Left lobe of liver (tissue), 2 donors: ENCODE results near the gene PFDN6. TPM values are rescaled to one million over a fixed set of nuclear protein-coding genes. Genes with fewer than 3 reads are reported as not detected.

ENCODE experiments used
- ATAC-seq: fragments of 200-7000 bp; cut with Tn5 transposase; one replicate; pipeline ENCODE4 v1.9.1; 2020; ENCODE audit warnings: mild to moderate bottlenecking, moderate library complexity
- DNase-seq: peaks from one replicate; pipeline ENCODE4 v3.0.0-alpha.2; 2020; ENCODE audit warnings: low spot score
- total RNA-seq: library from RNA; stranded (reverse); gene quantifications from one replicate; pipeline ENCODE4 v1.2.1, GENCODE V29; 2021
- donor health status: DM: no; HTN: no; CAD: no; lungs with moderate emphysema.
- donor health status: DM: no; HTN: yes; CAD: no.

The PFDN6 gene
- total RNA-seq, 1 donor from 2014 or later = 19.2 TPM

DNA sequence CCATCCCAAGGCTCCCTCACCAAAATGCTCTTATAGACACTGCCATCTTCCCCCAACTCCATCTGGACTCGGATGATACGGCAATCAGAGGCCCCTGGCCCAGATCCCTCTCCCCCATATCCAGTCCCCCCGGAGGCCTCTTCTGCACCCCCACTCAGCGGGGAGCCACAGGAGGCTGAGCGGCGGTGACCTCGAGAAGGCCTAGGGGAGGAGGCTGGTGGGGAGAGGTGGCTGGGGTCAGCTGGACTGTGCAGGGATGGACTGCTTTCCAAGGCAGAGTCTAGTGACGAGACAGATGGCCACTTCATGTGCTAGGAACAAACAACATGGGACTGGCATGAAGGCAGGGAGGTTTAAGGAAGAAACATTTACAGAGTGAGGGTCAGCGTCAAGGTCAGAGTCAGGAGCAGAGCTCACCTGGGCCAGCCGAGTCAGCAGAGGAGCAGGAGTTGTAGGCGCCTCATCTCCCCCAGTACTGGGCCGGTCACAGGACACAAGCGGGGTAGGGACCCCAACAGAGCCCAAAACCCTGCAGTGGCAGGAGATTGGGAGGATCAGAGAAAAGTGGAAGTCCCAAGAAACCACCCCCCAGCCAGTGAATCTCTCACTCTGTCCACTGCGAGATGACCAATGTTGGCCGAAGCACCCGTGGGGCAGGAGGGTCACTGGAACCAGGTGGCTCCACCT is 3.7 kb downstream of the PFDN6 start:
- no peak for ATAC-seq
- DNase-seq = no peak

DNA sequence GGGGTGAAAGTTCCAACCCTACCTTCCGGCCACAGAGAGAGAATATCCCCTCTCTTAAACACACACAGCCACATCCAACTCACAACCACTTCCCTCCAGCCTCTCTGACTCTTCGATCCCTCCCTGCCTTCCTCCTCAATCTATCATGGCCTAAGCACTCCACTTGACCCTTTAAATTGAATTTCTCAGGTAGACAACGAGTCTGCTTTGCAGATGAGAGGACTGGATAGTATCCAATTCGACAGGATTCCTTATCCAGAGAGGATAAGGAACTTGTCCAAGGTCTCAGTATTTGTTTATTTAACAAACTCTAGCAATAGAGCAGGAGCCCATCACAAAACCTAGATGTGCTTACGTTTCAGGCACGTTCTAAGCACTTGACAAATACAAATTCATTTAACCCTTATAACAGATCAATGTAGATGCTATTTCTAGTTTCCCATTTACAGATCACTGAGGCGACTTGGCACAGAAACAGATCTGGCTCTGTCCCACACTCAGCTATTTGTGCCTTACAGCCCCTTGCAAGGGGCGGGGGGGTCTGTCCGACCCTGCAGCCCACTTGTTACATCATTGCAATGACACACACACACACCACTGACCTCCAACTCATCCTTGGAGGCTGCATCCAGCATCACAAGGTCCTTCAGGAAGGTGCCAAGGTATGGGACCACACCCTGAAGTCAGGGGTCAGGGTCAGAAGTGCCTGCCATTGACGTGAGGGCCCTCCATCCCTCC is 4.9 kb downstream of the PFDN6 start:
- DNase-seq (no peak), ATAC-seq (no peak)

DNA sequence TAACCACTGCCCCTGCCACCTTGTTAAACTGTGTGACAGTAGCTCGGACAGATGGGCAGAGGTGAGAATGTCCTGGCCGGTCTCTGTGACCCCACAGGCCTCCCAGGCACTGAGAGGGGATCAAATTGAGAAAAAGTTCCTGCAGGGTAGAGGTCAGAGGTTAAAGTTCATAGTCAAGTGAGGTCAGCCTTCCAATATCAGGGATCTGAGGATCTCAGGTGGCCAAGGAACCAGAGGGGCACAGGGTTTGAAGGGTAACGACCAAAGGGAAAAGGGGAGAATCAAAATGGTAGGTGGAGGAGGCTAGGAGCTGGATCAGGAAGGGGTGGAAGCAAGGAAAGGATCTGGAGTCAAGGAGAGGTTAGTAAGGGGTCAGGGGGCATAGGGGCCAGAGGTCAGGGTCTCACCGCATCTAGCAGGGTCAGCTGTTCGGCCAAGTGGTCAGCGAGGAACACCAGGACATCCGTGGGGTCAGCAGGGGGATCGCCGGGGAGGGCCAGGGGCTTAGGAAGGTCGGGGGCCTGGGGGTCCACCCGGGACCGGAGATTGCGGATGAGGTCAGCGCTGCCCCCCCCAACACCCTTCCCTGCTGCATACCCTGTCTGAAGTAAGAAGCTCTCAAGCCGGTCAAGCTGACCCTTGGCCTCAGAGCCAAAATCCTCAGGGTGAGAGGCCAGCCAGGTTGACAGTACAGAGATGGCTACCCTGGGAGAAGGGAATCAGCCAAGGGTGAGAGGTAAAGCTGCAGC is 6.4 kb downstream of the PFDN6 start:
- no peak for DNase-seq
- ATAC-seq = no peak

DNA sequence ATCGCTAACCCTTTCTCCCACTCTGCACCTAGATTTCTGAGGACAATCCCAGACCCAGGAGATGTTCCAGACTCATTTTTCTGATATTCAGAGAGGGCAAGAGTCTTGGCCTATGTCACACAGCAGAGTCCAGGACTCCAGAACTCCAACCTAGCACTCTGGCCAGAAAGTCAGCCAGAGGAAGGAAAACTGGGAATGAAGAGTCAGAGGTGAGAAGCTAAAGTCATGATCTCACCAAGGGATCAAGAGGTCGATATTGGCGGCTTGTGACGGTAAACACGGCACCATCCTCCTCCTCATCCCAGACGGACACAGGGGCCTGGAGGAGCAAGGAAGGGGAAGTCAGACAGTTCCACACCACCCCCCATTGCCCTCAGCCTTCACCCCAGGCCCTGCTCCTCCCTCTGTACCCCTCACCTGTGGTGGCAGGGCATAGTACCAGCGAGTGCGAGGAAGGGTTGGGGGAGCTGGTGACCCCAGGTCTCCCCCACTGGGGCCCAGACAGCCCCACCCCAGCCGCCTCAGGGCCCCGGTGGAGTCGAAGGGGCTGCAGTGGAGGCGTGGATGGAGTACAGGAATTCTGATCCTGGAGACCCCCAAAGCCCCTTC is 7.5 kb downstream of the PFDN6 start:
- ATAC-seq (no peak), DNase-seq (no peak)

GRCh38 chr6:33297406-33297955 is 8.1 kb downstream of the PFDN6 start:
- peak; percentile 73 for DNase-seq
- peak; percentile 41 for ATAC-seq

GRCh38 chr6:33297956-33298772 is 8.8 kb downstream of the PFDN6 start:
- DNase-seq = peak; percentile 83
- ATAC-seq = peak; percentile 61

GRCh38 chr6:33298773-33299236 is 9.4 kb downstream of the PFDN6 start, which contains the start of gene RGL2:
RGL2 (minus strand) TSS chr6:33298942; CDS start chr6:33298610, 332 bp downstream.
- peak; percentile 80 for DNase-seq
- ATAC-seq = peak; percentile 55

DNA sequence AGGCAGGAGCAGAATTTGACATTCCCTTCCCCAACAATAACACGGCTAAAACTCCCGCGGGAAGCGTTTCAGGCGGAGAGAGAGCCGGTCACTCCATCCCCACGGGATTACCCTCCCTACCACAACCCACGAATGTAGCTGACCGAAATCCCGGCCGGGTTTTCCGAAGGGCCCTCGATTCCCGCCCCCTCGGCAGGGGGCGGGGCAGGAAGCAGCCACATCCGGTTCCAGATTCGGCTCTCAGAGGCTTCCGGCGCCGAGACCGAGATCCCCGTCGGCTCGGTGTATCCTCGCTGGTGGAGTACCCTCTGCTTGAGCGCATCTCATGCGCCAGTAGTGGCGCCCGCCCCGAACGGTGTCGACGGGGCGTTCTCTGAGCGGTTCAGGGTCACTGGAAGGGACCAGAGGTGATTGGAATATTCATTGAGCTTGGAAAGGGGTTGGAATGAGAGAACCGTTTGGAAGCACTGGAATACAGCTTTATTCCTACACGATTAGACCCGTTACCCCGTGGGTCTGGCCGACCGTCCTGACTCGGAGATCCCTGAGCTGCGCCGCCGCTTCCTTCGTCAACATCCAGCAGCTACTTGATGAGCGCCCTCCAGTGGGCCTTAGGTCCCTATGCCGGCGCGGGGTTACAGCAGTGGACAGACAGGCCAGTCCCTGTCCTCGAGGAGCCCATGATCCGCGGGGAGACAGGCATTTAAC is 10.0 kb downstream of the PFDN6 start:
- ATAC-seq = peak; percentile 80
- peak; percentile 93 for DNase-seq

DNA sequence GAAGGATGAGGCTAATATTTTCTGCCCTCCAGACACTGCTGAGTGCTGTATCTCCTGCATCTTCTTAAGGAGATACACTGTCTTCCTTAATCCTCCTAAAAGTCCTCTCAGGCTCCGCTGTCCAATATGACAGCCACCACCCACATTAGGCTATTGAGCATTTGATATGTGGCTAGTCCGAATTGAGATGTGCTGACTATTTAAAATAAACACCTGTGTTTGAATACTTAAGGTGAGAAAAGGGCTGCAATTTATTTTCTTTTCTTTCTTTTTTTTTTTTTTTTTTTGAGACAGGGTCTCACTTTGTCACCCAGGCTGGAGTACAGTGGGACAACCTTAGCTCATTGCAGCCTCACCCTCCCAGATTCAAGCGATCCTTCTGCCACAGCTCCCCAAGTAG is 12.5 kb downstream of the PFDN6 start:
- ATAC-seq (no peak), DNase-seq (no peak)

GRCh38 chr6:33304216-33304615 is 14.8 kb downstream of the PFDN6 start:
- ATAC-seq (no peak), DNase-seq (no peak)

DNA sequence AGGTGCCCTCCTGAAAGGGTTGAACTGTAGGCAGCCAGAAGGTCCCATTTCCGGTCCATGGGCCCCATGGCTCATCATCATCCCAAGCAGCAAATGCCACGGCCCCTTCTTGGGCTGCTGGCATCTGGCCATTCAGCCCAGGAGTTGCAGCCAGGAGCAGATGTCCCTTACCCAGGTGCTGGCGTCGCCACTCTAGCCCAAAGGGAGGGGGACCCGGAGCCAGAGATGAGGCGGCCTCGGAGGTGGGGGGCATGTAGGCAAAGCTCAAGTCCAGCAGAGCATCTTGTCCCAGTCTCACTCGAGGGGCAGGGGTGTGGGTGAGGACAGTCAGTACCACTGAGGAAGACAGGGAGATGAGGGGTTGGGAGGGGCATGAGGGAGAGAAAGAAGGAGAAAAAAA is 15.7 kb downstream of the PFDN6 start:
- ATAC-seq (no peak), DNase-seq (no peak)

DNA sequence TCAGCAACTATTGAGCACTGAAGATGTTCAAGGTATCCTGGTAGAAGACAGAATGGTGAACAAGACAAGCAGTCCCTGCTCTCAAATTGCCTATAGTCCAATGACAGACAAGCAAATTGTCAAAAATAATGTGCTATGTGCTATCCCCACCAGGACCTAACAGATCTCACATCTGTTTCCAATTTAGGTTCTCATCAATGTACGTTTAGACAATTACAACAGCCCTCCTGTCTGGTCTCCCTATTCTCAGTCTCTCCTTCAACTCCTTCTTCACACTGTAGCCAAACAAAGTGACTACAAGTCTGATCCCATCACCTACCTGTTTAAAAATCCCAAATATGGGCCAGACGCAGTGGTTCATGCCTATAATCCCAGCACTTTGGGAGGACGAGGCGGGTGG is 17.0 kb downstream of the PFDN6 start:
- ATAC-seq (no peak), DNase-seq (no peak)

DNA sequence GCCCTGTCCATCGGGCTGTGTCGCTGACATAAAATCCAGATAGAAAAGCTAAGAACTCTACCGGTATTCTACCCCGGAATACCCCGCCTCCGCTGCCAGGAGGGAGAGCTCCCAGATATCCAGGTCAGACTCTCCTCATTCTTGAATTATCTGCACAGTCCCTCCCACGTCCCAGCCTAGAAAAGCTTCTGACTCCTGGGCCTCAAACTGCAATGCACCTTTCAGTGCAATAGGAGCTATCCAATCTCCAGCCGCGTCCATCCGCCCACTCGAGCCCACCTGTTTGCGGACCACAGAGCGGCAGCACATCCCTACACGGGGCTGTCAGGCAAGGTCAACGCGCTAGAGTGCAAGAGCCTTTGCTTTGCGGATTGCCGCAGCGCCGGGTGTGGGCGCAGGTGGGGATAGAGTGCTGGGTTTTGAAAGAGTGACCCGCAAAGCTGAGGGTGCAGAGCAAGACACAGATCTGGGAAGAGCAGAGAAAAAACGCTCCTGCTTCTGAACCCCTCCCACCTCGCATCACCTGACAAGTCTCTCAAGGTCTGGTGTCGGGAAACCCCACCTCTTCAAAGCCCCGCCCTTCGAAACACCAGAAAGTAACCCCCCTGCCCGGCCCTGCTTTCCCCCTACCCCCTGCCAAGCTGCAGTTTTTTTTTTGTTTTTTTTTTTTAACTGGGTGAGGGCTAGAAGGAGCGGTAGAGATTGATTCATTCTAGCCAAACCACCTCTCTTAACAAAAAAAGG is 23.1 kb downstream of the PFDN6 start:
- DNase-seq = peak; percentile 80
- ATAC-seq = peak; percentile 67

GRCh38 chr6:33313105-33313708 is 23.8 kb downstream of the PFDN6 start:
- peak; percentile 4 for ATAC-seq
- DNase-seq = no peak

DNA sequence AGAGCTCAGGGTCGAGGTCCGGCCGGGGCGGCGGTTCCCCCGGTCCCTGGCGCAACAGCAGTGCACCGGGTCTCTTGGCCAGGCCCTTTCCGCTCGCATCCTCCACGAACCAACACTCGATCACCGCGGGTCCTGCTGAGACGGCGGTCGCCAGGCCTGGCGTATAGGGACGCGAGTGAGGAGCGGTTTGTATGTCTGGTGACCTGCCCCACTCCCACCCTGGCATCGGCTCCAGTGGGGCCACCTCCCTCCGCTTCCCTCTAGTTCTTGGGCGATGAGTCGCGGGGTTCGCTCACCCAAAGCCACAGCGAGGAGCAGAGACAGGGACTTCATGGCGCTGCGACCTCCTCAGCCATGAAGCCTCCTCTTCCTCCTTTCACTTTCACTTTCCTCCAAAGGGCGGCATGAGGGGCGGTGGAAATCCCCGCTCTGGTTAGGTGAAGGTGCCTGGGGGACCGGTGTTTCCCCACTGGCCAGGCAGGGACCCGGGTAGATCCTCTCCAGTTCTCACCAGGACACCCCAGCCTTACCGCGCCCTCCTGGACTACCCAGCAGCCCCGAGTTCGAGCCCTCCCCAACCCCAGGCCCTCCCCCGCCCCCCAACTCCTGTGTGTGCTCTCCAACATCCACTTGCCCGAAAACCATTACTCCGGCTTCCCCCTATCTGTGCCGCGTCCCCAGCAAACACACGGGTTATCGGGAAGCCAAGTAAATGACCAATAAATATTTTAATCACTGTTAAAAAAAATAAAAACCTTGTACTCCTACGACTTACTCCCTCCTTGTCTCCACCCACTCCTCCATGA is 24.5 kb downstream of the PFDN6 start, which contains the start of gene TAPBP:
Gene TAPBP (minus strand): TSS at position 370 of the 806 bp plus-strand sequence. CDS start 37 bp downstream, at position 333.
- peak; percentile 31 for ATAC-seq
- DNase-seq = no peak

GRCh38 chr6:33314515-33314942 is 25.1 kb downstream of the PFDN6 start:
- peak; percentile 8 for ATAC-seq
- DNase-seq = no peak
